Stomach (tissue), 4 donors: ENCODE results near the gene TUSC7.

Source experiments
- CTCF ChIP-seq, 7 experiments: fragments of 450-650 bp in 4 of 7; fragments of 200-600 bp in 3 of 7; sonication (generic) in 3 of 7; IDR thresholded peaks; one replicate each; pipeline ENCODE4 v1.5.1; 2016 to 2019; ENCODE audit warnings: antibody characterized with exemption in 7 of 7, control low read depth in 2 of 7, mild to moderate bottlenecking in 1 of 7
- EP300 ChIP-seq: sonication (generic); formaldehyde crosslinking; IDR thresholded peaks from one replicate; pipeline ENCODE4 v1.6.1; 2017; ENCODE audit warnings: antibody characterized with exemption
- POLR2A ChIP-seq, 4 donors: fragments of 450-650 bp; IDR thresholded peaks; one replicate each; pipeline ENCODE4 v1.6.1; 2016; ENCODE audit warnings: antibody characterized with exemption in 4 of 4, control low read depth in 2 of 4, mild to moderate bottlenecking in 1 of 4, moderate library complexity in 1 of 4

DNA sequence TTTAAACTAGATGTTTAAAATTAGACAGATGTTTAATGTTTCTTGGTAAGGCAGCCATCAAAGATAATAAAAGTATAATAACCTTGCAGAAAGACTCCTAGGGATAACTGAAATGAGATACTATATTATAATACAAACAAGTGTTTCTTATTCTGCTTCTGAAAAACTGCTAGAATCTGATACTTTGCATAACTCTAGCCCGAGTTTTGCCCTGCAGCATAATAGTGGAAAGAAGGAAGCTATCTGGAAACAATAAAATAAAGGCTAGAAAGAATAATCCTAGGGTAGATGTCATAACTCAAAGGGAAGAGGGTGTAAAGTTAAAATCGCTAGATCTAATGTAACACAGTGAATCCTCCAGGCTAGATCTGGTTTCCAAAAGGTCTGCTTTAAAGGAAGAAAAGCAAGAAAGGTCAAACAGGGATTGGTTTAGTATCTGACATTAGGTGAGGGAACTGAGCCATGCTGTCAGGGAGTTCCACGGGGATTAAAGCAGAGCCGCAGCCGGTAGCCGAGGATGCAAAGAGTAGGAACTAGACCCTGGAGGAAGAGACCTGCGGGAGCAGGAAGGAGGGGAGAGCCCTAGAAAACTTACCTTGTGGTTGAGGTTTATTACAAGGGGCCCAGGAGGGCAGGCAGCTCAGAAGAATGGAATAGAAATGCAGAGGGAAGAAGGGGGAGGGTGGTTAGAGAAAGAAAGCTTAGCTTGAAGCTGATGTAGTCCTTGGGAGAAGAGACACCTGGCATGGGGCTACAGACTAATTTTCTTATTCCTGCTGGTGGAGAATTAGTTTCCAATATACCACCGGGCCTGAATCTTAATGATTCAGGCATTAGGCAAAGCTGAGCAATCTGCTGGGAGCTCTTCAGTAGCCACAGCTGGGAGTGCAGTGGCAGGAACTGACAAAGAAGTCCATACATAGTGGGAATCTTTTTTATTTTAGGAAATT, 46.1 kb upstream of the TUSC7 start:
- TF ChIP-seq CTCF (IDR thresholded peaks at IDR 0.05) (no peak), POLR2A (IDR thresholded peaks at IDR 0.05) (no peak), EP300 (no peak)
